Measurements from ENCODE around the gene CRYBA2.

GRCh38 chr2:219016721-219017120 is 23.5 kb upstream of the CRYBA2 start:
- TF ChIP-seq POLR2AphosphoS5 (IDR thresholded peaks at IDR 0.05; ENCODE audit: low read depth, low read length) (no peak), CTCF (IDR thresholded peaks at IDR 0.05) (no peak), REST (IDR thresholded peaks at IDR 0.05; ENCODE audit: insufficient read depth in 1 of 2, low read depth in 2 of 2, low read length in 1 of 2) (no peak), TCF7L2 (IDR thresholded peaks at IDR 0.05; ENCODE audit: low read depth, low read length) (no peak), SIN3A (IDR thresholded peaks at IDR 0.05; ENCODE audit: borderline replicate concordance, insufficient read depth, low read depth, low read length) (no peak)
